T-cell (primary cell): ENCODE data around the gene LPCAT2. TPM values are rescaled to one million over a fixed set of nuclear protein-coding genes. Genes with fewer than 3 reads are reported as not detected.

Source experiments
- ATAC-seq, 4 experiments: fragments of 200-7000 bp in 3 of 4; fragments of 150-1000 bp in 1 of 4; cut with Tn5 transposase; replicated peaks in 1 of 4; 1 replicate in 3 of 4; 2 replicates in 1 of 4; pipeline ENCODE4 v1.10.0; 2021; ENCODE audit warnings: moderate library complexity in 3 of 4, mild to moderate bottlenecking in 2 of 4, moderate number of reproducible peaks in 1 of 4
- CTCF ChIA-PET, 2 donors: fragments of 300-600 bp; sonication (Branson Sonifier 250); formaldehyde crosslinking; loops; one replicate each; lab custom pipeline; 2022; ENCODE audit warnings: antibody characterized with exemption in 2 of 2; lab: Charles Lee
- POLR2A ChIA-PET, 2 donors: fragments of 300-600 bp; sonication (Branson Sonifier 250); formaldehyde crosslinking; loops; one replicate each; lab custom pipeline; 2022; ENCODE audit warnings: antibody characterized with exemption in 2 of 2; lab: Charles Lee
- DNase-seq, 35 experiments: peaks; one replicate each; pipeline versions ENCODE4 v3.0.0 to v3.0.0-alpha.2; 2013 to 2023
- H3K27ac ChIP-seq: one replicate; pipeline ENCODE4 v1.5.1; 2013; ENCODE audit warnings: low read length
- H3K27me3 ChIP-seq, 2 experiments: replicated peaks in 1 of 2; 1 replicate in 1 of 2; 2 replicates in 1 of 2; pipeline versions ENCODE4 v1.6.1 to v1.7.0; 2013; ENCODE audit warnings: low read length in 1 of 2, mixed read lengths in 1 of 2; ENCODE audit not compliant: control insufficient read depth in 2 of 2, insufficient read depth in 2 of 2; ENCODE audit errors: extremely low read depth in 1 of 2
- H3K36me3 ChIP-seq, 2 donors: 1 replicate in 1 of 2; 2 replicates in 1 of 2; pipeline versions ENCODE4 v1.6.1 to v1.7.0; 2013; ENCODE audit warnings: low read length in 1 of 2; ENCODE audit not compliant: control insufficient read depth in 2 of 2, insufficient read depth in 1 of 2; ENCODE audit errors: extremely low read depth in 1 of 2
- H3K4me1 ChIP-seq, 2 experiments: 1 replicate in 1 of 2; 2 replicates in 1 of 2; pipeline versions ENCODE4 v1.6.1 to v1.7.0; 2013; ENCODE audit warnings: low read length in 2 of 2, mixed read lengths in 1 of 2; ENCODE audit not compliant: insufficient read depth in 2 of 2, control insufficient read depth in 1 of 2; ENCODE audit errors: extremely low read depth in 1 of 2
- H3K4me3 ChIP-seq, 2 donors: 1 replicate in 1 of 2; 2 replicates in 1 of 2; pipeline versions ENCODE4 v1.5.1 to v1.7.0; 2013; ENCODE audit warnings: mild to moderate bottlenecking in 2 of 2, low read length in 1 of 2, moderate library complexity in 1 of 2; ENCODE audit not compliant: control insufficient read depth in 1 of 2; ENCODE audit errors: extremely low read depth in 1 of 2
- H3K9me3 ChIP-seq: 2 replicates; pipeline ENCODE4 v1.7.0; 2013
- H3K27ac Mint-ChIP-seq, 2 donors: one replicate each; pipeline ENCODE4 v1.8.0; 2020 to 2021; ENCODE audit warnings: mild to moderate bottlenecking in 2 of 2, mixed read lengths in 2 of 2
- H3K27me3 Mint-ChIP-seq, 2 donors: one replicate each; pipeline ENCODE4 v1.8.0; 2021 to 2022; ENCODE audit warnings: mixed read lengths in 2 of 2
- H3K36me3 Mint-ChIP-seq: one replicate; pipeline ENCODE4 v1.8.0; 2021; ENCODE audit warnings: mixed read lengths
- H3K4me1 Mint-ChIP-seq, 3 donors: one replicate each; pipeline ENCODE4 v1.8.0; 2020 to 2022; ENCODE audit warnings: mixed read lengths in 3 of 3, mild to moderate bottlenecking in 1 of 3
- H3K4me3 Mint-ChIP-seq, 3 donors: one replicate each; pipeline ENCODE4 v1.8.0; 2020 to 2022; ENCODE audit warnings: mild to moderate bottlenecking in 3 of 3, mixed read lengths in 3 of 3, moderate library complexity in 3 of 3
- H3K9me3 Mint-ChIP-seq, 3 donors: one replicate each; pipeline ENCODE4 v1.8.0; 2020 to 2022; ENCODE audit warnings: mixed read lengths in 3 of 3
- WGBS: methylation state at CpG from one replicate; pipeline ENCODE4 v1.1.5; 2013; ENCODE audit warnings: missing lambda C conversion rate; ENCODE audit not compliant: insufficient coverage; 5-methylcytosine and 5-hydroxymethylcytosine counted together
- total RNA-seq, 35 experiments: library from RNA in 6 of 35; stranded (reverse) in 6 of 35; fragments of 120-200 nt in 1 of 35; gene quantifications; one replicate each; pipeline versions ENCODE4 v1.2.1 to v1.2.4 and lab custom pipeline; 2013 to 2026

LPCAT2 gene
- total RNA-seq, 5 donors from 2014 or later (not counting 1 experiment from before 2014, with no cell fraction given): 0.25 to 1.1 (median 0.79) TPM

- peaks cover 5 to 7% of the 10 kb centered on the region in 2 donors for H3K27me3 Mint-ChIP-seq
- H3K4me3 Mint-ChIP-seq: no peak overlapping the region
- POLR2A ChIA-PET: no interaction called here
- H3K4me1 Mint-ChIP-seq: peaks cover 4 to 13% (median 8%) of the 10 kb centered on the region in 3 donors
- CTCF ChIA-PET: interaction anchor here in 1 of 2 donors (0.7 kb wide), 1 partner anchor 11 kb away, joined by 9 read pairs; no protein-coding TSS in a partner anchor
- DNase-seq: no peak
- H3K27me3 ChIP-seq: peaks cover 0 to 15% of the 10 kb centered on the region in 2 experiments
- WGBS: 50% methylated on average over 1 of the region's 3 CpGs
- no peak overlapping the region for H3K27ac Mint-ChIP-seq
- H3K36me3 ChIP-seq: no peaks in the 10 kb centered on the region
- no peaks in the 10 kb centered on the region for H3K9me3 ChIP-seq
- no peak for ATAC-seq
- no peaks in the 10 kb centered on the region for H3K9me3 Mint-ChIP-seq
- H3K36me3 Mint-ChIP-seq: no peaks in the 10 kb centered on the region
- no peak overlapping the region for H3K4me3 ChIP-seq
- H3K27ac ChIP-seq: no peak overlapping the region
- peaks cover 0 to 10% of the 10 kb centered on the region in 2 experiments for H3K4me1 ChIP-seq
Measured at GRCh38 chr16:55500530-55501011, 8.3 kb upstream of the LPCAT2 start.

- H3K27ac ChIP-seq: no peak overlapping the region
- H3K27me3 ChIP-seq: peaks cover 0 to 18% of the 10 kb centered on the region in 2 experiments
- ChIA-PET CTCF (no interaction called here), POLR2A (no interaction called here)
- no peaks in the 10 kb centered on the region for H3K36me3 Mint-ChIP-seq
- WGBS: 80% methylated on average over 6 of the region's 9 CpGs
- H3K9me3 Mint-ChIP-seq: no peaks in the 10 kb centered on the region
- no peak overlapping the region for H3K4me3 Mint-ChIP-seq
- H3K9me3 ChIP-seq: no peaks in the 10 kb centered on the region
- ATAC-seq (no peak), DNase-seq (no peak)
- H3K27ac Mint-ChIP-seq: no peak overlapping the region
- H3K36me3 ChIP-seq: no peaks in the 10 kb centered on the region
- H3K4me1 Mint-ChIP-seq: peaks cover 4 to 13% (median 8%) of the 10 kb centered on the region in 3 donors
- no peak overlapping the region for H3K4me3 ChIP-seq
- peaks cover 3 to 4% of the 10 kb centered on the region in 2 donors for H3K27me3 Mint-ChIP-seq
- peaks cover 0 to 10% of the 10 kb centered on the region in 2 experiments for H3K4me1 ChIP-seq
Measured at GRCh38 chr16:55501549-55502322, 7.1 kb upstream of the LPCAT2 start.

DNA sequence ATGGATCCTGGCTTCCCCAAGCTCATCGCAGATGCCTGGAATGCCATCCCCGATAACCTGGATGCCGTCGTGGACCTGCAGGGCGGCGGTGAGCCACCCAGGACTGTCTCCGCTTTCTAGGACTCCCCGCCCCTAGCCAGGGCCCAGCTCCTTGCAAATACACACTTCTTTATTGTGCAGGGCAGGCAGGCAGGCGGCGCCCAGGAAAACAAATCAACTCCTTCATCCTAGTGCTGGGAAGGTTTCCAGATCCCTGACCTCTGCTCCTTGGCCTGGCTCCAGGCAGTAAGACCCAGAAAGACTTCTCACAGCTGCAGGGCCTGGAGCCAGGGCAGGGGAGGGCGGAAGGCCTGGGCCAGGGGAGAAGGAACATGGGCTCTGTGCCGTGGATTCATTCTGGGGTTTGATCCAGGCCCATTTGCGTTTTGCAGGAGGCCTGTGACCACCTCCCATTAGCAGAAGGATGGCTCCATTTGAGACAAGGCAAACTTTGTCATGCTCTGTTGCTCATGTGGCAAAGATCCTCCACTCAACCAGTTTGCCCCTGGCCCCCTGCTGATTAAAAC is 6.0 kb upstream of the LPCAT2 start:
- peaks cover 0 to 21% of the 10 kb centered on the region in 2 experiments for H3K27me3 ChIP-seq
- ChIA-PET CTCF (no interaction called here), POLR2A (no interaction called here)
- Mint-ChIP-seq H3K4me3 (no peak overlapping the region), H3K27me3 (peaks cover 4 to 9% of the 10 kb centered on the region in 2 donors), H3K9me3 (no peaks in the 10 kb centered on the region), H3K4me1 (peaks cover 4 to 13% (median 8%) of the 10 kb centered on the region in 3 donors), H3K27ac (no peak overlapping the region), H3K36me3 (no peaks in the 10 kb centered on the region)
- DNase-seq: no peak
- no peak overlapping the region for H3K4me3 ChIP-seq
- peaks cover 0 to 10% of the 10 kb centered on the region in 2 experiments for H3K4me1 ChIP-seq
- ATAC-seq: no peak
- no peaks in the 10 kb centered on the region for H3K36me3 ChIP-seq
- no peak overlapping the region for H3K27ac ChIP-seq
- no peaks in the 10 kb centered on the region for H3K9me3 ChIP-seq
- 85% methylated on average over 12 of the region's 13 CpGs for WGBS

DNA sequence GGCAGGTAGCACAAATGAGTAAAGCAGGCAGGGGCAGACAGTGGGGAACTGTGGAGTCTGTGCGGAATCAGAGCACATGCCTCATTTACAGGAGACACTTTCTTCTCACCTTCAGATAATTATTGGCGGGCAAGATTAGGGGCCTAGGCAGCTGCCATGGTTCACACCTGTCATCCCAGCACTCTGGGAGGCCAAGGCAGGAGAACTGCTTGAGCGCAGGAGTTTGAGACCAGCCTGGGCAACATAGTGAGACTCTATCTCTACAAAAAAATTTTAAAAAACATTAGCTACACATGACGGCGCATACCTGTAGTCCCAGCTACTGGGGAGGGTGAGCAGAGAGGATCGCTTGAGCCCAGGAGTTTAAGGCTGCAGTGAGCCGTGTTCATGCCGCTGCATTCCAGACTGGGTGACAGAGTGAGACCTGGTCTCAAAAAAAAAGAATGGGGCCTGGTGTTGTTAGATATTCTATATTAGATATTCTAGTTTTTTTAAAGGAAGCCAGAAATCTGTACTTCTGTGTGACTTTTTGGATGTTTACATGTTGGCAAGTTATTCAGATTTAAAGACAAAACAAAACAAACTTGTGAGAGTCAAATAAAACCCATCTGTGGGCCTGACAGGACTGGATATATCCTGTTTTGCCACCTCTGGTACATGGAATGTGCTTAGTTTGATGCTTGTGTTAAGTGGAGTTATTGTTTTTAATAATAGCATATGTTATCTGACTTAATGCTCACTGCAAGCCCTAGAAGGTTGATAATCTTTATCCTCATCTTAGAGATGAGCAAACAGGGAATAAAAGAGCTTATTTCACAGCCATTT is 4.9 kb upstream of the LPCAT2 start:
- H3K4me1 Mint-ChIP-seq: peaks cover 9 to 19% (median 12%) of the 10 kb centered on the region in 3 donors
- peaks cover 11 to 18% of the 10 kb centered on the region in 2 donors for H3K27me3 Mint-ChIP-seq
- ATAC-seq (no peak), DNase-seq (no peak)
- peaks cover 0 to 23% of the 10 kb centered on the region in 2 experiments for H3K27me3 ChIP-seq
- no peak overlapping the region for H3K27ac Mint-ChIP-seq
- no peaks in the 10 kb centered on the region for H3K9me3 ChIP-seq
- ChIA-PET POLR2A (no interaction called here), CTCF (no interaction called here)
- H3K9me3 Mint-ChIP-seq: no peaks in the 10 kb centered on the region
- no peak overlapping the region for H3K4me3 ChIP-seq
- H3K27ac ChIP-seq: no peak overlapping the region
- no peaks in the 10 kb centered on the region for H3K36me3 Mint-ChIP-seq
- H3K36me3 ChIP-seq: no peaks in the 10 kb centered on the region
- peaks cover 3 to 10% of the 10 kb centered on the region in 2 experiments for H3K4me1 ChIP-seq
- WGBS: 95% methylated on average over 6 of the region's 8 CpGs
- H3K4me3 Mint-ChIP-seq: no peak overlapping the region

DNA sequence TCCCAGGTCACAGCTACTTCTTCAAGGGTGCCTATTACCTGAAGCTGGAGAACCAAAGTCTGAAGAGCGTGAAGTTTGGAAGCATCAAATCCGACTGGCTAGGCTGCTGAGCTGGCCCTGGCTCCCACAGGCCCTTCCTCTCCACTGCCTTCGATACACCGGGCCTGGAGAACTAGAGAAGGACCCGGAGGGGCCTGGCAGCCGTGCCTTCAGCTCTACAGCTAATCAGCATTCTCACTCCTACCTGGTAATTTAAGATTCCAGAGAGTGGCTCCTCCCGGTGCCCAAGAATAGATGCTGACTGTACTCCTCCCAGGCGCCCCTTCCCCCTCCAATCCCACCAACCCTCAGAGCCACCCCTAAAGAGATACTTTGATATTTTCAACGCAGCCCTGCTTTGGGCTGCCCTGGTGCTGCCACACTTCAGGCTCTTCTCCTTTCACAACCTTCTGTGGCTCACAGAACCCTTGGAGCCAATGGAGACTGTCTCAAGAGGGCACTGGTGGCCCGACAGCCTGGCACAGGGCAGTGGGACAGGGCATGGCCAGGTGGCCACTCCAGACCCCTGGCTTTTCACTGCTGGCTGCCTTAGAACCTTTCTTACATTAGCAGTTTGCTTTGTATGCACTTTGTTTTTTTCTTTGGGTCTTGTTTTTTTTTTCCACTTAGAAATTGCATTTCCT is 3.4 kb upstream of the LPCAT2 start:
- no peak overlapping the region for H3K27ac Mint-ChIP-seq
- Histone ChIP-seq H3K36me3 (no peaks in the 10 kb centered on the region), H3K4me3 (no peak overlapping the region), H3K27ac (no peak overlapping the region), H3K9me3 (no peaks in the 10 kb centered on the region), H3K4me1 (peaks cover 6 to 8% of the 10 kb centered on the region in 2 experiments), H3K27me3 (peaks cover 0 to 32% of the 10 kb centered on the region in 2 experiments)
- H3K27me3 Mint-ChIP-seq: peaks cover 22 to 29% of the 10 kb centered on the region in 2 donors
- 84% methylated on average over 6 of the region's 10 CpGs for WGBS
- CTCF ChIA-PET: no interaction called here
- peaks cover 10 to 19% (median 10%) of the 10 kb centered on the region in 3 donors for H3K4me1 Mint-ChIP-seq
- no peaks in the 10 kb centered on the region for H3K9me3 Mint-ChIP-seq
- POLR2A ChIA-PET: no interaction called here
- DNase-seq: no peak
- no peaks in the 10 kb centered on the region for H3K36me3 Mint-ChIP-seq
- no peak overlapping the region for H3K4me3 Mint-ChIP-seq
- no peak for ATAC-seq
